Measurements from ENCODE around the gene FCHSD2.

- TF ChIP-seq POLR2AphosphoS5 (IDR thresholded peaks at IDR 0.05; ENCODE audit: low read depth, low read length) = no peak
- TF ChIP-seq, protein P1, sequence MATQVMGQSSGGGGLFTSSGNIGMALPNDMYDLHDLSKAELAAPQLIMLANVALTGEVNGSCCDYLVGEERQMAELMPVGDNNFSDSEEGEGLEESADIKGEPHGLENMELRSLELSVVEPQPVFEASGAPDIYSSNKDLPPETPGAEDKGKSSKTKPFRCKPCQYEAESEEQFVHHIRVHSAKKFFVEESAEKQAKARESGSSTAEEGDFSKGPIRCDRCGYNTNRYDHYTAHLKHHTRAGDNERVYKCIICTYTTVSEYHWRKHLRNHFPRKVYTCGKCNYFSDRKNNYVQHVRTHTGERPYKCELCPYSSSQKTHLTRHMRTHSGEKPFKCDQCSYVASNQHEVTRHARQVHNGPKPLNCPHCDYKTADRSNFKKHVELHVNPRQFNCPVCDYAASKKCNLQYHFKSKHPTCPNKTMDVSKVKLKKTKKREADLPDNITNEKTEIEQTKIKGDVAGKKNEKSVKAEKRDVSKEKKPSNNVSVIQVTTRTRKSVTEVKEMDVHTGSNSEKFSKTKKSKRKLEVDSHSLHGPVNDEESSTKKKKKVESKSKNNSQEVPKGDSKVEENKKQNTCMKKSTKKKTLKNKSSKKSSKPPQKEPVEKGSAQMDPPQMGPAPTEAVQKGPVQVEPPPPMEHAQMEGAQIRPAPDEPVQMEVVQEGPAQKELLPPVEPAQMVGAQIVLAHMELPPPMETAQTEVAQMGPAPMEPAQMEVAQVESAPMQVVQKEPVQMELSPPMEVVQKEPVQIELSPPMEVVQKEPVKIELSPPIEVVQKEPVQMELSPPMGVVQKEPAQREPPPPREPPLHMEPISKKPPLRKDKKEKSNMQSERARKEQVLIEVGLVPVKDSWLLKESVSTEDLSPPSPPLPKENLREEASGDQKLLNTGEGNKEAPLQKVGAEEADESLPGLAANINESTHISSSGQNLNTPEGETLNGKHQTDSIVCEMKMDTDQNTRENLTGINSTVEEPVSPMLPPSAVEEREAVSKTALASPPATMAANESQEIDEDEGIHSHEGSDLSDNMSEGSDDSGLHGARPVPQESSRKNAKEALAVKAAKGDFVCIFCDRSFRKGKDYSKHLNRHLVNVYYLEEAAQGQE (IDR thresholded peaks at IDR 0.05; ENCODE audit: insufficient read depth in 1 of 2, low read depth in 2 of 2, low read length in 2 of 2) = no peak
- TF ChIP-seq TAF1 (IDR thresholded peaks at IDR 0.05; ENCODE audit: borderline replicate concordance, insufficient read depth, low read length) = no peak
These were observed 122.1 kb downstream of the FCHSD2 start for GRCh38 chr11:73019996-73020395.

Measured in PFSK-1 (cell line).